Neural cell (in vitro differentiated cells): Measurements from ENCODE around the gene HECW1. TPM values are rescaled to one million over a fixed set of nuclear protein-coding genes. Genes with fewer than 3 reads are reported as not detected.

Experiments
- H2AFZ ChIP-seq: fragments of 200-600, 300-800 bp; sonication (generic), shearing (Covaris generic); 2 replicates; pipeline ENCODE4 v1.6.0; 2014; ENCODE audit warnings: low read depth, mild to moderate bottlenecking, antibody characterized with exemption, low read length, moderate library complexity
- H3F3A ChIP-seq: fragments of 200-600 bp; shearing (Covaris generic); 2 replicates; pipeline ENCODE4 v1.6.1; 2016; ENCODE audit warnings: mild to moderate bottlenecking, moderate library complexity, mixed read lengths, antibody characterized with exemption, low read length; ENCODE audit not compliant: insufficient read depth, poor library complexity, severe bottlenecking
- H3K27ac ChIP-seq: fragments of 200-600, 300-800 bp; sonication (generic), shearing (Covaris generic); 2 replicates; pipeline ENCODE4 v1.5.1; 2014; ENCODE audit warnings: mild to moderate bottlenecking, low read length, moderate library complexity
- H3K27me3 ChIP-seq: fragments of 300-800, 200-600 bp; sonication (generic), shearing (Covaris generic); 2 replicates; pipeline ENCODE4 v1.6.0; 2014; ENCODE audit warnings: mild to moderate bottlenecking, low read depth, low read length, moderate library complexity; ENCODE audit not compliant: insufficient read depth
- H3K36me3 ChIP-seq: fragments of 300-800, 200-600 bp; sonication (generic), shearing (Covaris generic); 2 replicates; pipeline ENCODE4 v1.5.1; 2014; ENCODE audit warnings: mild to moderate bottlenecking, antibody characterized with exemption, low read length, moderate library complexity; ENCODE audit not compliant: insufficient read depth
- H3K4me2 ChIP-seq: fragments of 300-800, 200-600 bp; sonication (generic), shearing (Covaris generic); 2 replicates; pipeline ENCODE4 v1.6.0; 2014; ENCODE audit warnings: mild to moderate bottlenecking, low read length
- H3K4me3 ChIP-seq: fragments of 300-800, 200-600 bp; sonication (generic), shearing (Covaris generic); 2 replicates; pipeline ENCODE4 v1.5.1; 2014; ENCODE audit warnings: mild to moderate bottlenecking, low read length, moderate library complexity
- H3K79me2 ChIP-seq: fragments of 200-600 bp; shearing (Covaris generic); replicated peaks from 2 replicates; pipeline ENCODE4 v1.6.0; 2014; ENCODE audit warnings: mild to moderate bottlenecking, low read length, moderate library complexity; ENCODE audit not compliant: insufficient read depth
- H3K9ac ChIP-seq: fragments of 300-800, 200-600 bp; sonication (generic), shearing (Covaris generic); 2 replicates; pipeline ENCODE4 v1.6.1; 2016; ENCODE audit warnings: mild to moderate bottlenecking, low read length, mixed read lengths
- H3K9me2 ChIP-seq: fragments of 200-600 bp; shearing (Covaris generic); 2 replicates; pipeline ENCODE4 v1.6.1; 2016; ENCODE audit warnings: mild to moderate bottlenecking, low read length, mixed read lengths; ENCODE audit not compliant: insufficient read depth
- H3K9me3 ChIP-seq: fragments of 200-600, 300-800 bp; sonication (generic), shearing (Covaris generic); 2 replicates; pipeline ENCODE4 v1.6.1; 2016; ENCODE audit warnings: mild to moderate bottlenecking, mixed run types, low read length, moderate library complexity, mixed read lengths
- H4K20me1 ChIP-seq: fragments of 200-600 bp; shearing (Covaris generic); 2 replicates; pipeline ENCODE4 v1.6.1; 2016; ENCODE audit warnings: mild to moderate bottlenecking, mixed run types; ENCODE audit not compliant: insufficient read depth
- EP300 ChIP-seq: fragments of 450-650 bp; conservative IDR thresholded peaks from 2 replicates; pipeline ENCODE4 v1.6.1; 2014; ENCODE audit warnings: antibody characterized with exemption, mild to moderate bottlenecking, moderate library complexity; ENCODE audit not compliant: poor library complexity, severe bottlenecking
- EZH2 ChIP-seq: fragments of 200-600, 300-800 bp; shearing (Covaris generic), sonication (generic); IDR thresholded peaks from 2 replicates; pipeline ENCODE4 v1.6.1; 2014; ENCODE audit warnings: antibody characterized with exemption, low read length, borderline replicate concordance, mild to moderate bottlenecking; ENCODE audit not compliant: insufficient read depth, poor library complexity, severe bottlenecking
- MXI1 ChIP-seq: fragments of 450-650 bp; conservative IDR thresholded peaks from 2 replicates; pipeline ENCODE4 v1.6.1; 2014; ENCODE audit warnings: antibody characterized with exemption, mild to moderate bottlenecking; ENCODE audit not compliant: poor library complexity, severe bottlenecking
- POLR2AphosphoS5 ChIP-seq: IDR thresholded peaks from 2 replicates; pipeline ENCODE4 v1.6.1; 2012
- RAD21 ChIP-seq: fragments of 450-650 bp; conservative IDR thresholded peaks from 2 replicates; pipeline ENCODE4 v1.6.1; 2014; ENCODE audit warnings: antibody characterized with exemption, mild to moderate bottlenecking, moderate library complexity
- SMC3 ChIP-seq: fragments of 450-650 bp; conservative IDR thresholded peaks from 2 replicates; pipeline ENCODE4 v1.6.1; 2014; ENCODE audit warnings: antibody characterized with exemption, mild to moderate bottlenecking, moderate library complexity; ENCODE audit not compliant: poor library complexity
- TAF1 ChIP-seq: IDR thresholded peaks from 2 replicates; pipeline ENCODE4 v1.6.1; 2012; ENCODE audit warnings: low read depth
- polyA plus RNA-seq: library from polyadenylated mRNA; depleted of rRNA; stranded (reverse); fragments of >200 nt; gene quantifications from 2 replicates; pipeline ENCODE4 v1.2.3, GENCODE V29; 2014
- TF ChIP-seq, protein P1 (sequence below): IDR thresholded peaks from 2 replicates; pipeline ENCODE4 v1.6.1; 2012; ENCODE audit warnings: borderline replicate concordance
- TF ChIP-seq, protein P2 (sequence below): fragments of 450-650 bp; IDR thresholded peaks from 2 replicates; pipeline ENCODE4 v1.5.1; 2014; ENCODE audit warnings: antibody characterized with exemption, mild to moderate bottlenecking, moderate library complexity; ENCODE audit not compliant: poor library complexity, severe bottlenecking

The HECW1 gene
- polyA plus RNA-seq, 1 donor from 2014 or later, result 13.8 TPM

DNA sequence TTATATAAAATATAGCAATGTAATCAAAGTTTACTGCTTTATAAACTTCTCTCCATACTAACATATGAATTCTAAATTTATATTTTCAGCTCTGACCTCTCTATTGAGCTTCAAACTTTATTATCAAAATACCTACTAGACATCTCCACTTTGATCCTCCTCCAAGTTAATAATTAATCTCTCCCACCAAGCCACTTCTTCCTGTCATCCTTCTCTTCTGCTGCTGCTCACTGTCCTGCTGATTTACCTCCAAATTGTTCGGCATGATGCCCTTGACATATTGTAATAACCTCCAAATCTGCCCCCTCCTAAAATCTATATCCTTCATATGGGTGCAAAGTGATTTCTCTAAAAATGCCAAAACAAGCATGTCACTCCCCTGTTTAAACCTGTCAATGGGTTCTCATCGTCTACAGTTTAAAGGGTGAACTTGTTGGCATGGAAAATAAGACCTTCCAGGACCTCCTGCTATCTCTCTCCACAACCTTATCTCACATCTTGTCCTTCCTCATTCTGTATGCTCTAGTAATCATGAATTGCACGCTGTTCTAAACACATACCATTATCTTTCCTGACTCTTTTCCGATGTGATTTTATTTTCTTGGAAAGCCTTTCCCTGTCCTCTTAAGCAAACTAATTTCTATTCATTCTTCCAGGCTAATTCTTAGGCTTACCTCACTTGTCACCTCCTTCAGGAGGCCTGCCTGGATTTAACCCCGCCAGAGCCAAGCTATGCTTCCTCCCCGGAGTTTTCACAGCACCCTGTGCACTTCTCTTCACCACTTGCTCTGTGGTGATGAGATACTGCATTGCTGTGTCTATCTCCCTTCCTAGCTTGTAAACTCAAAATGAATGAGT, 418.3 kb downstream of the HECW1 start:
- Histone ChIP-seq H3K27ac (no peak overlapping the region), H3K9me3 (no peaks in the 10 kb centered on the region), H3K4me2 (no peak overlapping the region), H3K9me2 (no peaks in the 10 kb centered on the region), H3K27me3 (no peaks in the 10 kb centered on the region), H4K20me1 (no peaks in the 10 kb centered on the region), H2AFZ (no peak overlapping the region), H3K79me2 (no peaks in the 10 kb centered on the region), H3K36me3 (no peaks in the 10 kb centered on the region), H3K9ac (no peak overlapping the region), H3K4me3 (no peak overlapping the region), H3F3A (no peaks in the 10 kb centered on the region)
- TF ChIP-seq, protein P1, sequence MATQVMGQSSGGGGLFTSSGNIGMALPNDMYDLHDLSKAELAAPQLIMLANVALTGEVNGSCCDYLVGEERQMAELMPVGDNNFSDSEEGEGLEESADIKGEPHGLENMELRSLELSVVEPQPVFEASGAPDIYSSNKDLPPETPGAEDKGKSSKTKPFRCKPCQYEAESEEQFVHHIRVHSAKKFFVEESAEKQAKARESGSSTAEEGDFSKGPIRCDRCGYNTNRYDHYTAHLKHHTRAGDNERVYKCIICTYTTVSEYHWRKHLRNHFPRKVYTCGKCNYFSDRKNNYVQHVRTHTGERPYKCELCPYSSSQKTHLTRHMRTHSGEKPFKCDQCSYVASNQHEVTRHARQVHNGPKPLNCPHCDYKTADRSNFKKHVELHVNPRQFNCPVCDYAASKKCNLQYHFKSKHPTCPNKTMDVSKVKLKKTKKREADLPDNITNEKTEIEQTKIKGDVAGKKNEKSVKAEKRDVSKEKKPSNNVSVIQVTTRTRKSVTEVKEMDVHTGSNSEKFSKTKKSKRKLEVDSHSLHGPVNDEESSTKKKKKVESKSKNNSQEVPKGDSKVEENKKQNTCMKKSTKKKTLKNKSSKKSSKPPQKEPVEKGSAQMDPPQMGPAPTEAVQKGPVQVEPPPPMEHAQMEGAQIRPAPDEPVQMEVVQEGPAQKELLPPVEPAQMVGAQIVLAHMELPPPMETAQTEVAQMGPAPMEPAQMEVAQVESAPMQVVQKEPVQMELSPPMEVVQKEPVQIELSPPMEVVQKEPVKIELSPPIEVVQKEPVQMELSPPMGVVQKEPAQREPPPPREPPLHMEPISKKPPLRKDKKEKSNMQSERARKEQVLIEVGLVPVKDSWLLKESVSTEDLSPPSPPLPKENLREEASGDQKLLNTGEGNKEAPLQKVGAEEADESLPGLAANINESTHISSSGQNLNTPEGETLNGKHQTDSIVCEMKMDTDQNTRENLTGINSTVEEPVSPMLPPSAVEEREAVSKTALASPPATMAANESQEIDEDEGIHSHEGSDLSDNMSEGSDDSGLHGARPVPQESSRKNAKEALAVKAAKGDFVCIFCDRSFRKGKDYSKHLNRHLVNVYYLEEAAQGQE, result no peak
- TF ChIP-seq EP300 (no peak), TAF1 (no peak), MXI1 (no peak), SMC3 (no peak), POLR2AphosphoS5 (no peak)
- TF ChIP-seq, protein P2, sequence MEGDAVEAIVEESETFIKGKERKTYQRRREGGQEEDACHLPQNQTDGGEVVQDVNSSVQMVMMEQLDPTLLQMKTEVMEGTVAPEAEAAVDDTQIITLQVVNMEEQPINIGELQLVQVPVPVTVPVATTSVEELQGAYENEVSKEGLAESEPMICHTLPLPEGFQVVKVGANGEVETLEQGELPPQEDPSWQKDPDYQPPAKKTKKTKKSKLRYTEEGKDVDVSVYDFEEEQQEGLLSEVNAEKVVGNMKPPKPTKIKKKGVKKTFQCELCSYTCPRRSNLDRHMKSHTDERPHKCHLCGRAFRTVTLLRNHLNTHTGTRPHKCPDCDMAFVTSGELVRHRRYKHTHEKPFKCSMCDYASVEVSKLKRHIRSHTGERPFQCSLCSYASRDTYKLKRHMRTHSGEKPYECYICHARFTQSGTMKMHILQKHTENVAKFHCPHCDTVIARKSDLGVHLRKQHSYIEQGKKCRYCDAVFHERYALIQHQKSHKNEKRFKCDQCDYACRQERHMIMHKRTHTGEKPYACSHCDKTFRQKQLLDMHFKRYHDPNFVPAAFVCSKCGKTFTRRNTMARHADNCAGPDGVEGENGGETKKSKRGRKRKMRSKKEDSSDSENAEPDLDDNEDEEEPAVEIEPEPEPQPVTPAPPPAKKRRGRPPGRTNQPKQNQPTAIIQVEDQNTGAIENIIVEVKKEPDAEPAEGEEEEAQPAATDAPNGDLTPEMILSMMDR, result no peak

DNA sequence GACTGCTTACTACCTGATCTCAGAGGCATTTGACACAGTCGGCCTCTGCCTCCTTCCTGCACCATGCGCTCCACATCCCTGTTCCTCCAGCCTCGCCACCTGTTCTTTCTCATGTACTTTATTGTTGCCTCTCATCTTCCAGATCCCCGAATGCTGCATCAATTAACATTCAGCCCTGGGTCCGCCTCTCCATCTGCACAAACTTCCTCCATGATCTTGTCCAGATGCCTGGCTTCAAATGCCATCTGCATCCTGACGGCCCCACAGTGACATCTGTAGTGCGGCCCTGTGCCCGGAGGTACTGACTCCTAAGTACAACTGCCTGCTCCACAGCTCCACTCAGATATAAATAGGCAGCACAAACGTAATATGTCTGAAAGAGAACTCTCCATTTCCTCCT, 419.3 kb downstream of the HECW1 start:
- H3K4me3 ChIP-seq, result no peak overlapping the region
- H3K9me3 ChIP-seq, result no peaks in the 10 kb centered on the region
- no peak overlapping the region for H3K27ac ChIP-seq
- no peaks in the 10 kb centered on the region for H3K79me2 ChIP-seq
- H3K4me2 ChIP-seq, result no peak overlapping the region
- H3K27me3 ChIP-seq, result no peaks in the 10 kb centered on the region
- TF ChIP-seq, protein P1, result no peak
- no peak for TF ChIP-seq SMC3
- no peak for TF ChIP-seq EP300
- no peak for TF ChIP-seq POLR2AphosphoS5
- no peak for TF ChIP-seq EZH2
- TF ChIP-seq, protein P2, result no peak
- TF ChIP-seq MXI1, result no peak
- no peak for TF ChIP-seq RAD21
- TF ChIP-seq TAF1, result no peak
- no peaks in the 10 kb centered on the region for H3K36me3 ChIP-seq
- H2AFZ ChIP-seq, result no peak overlapping the region
- H3F3A ChIP-seq, result no peaks in the 10 kb centered on the region
- no peaks in the 10 kb centered on the region for H4K20me1 ChIP-seq
- H3K9ac ChIP-seq, result no peak overlapping the region
- H3K9me2 ChIP-seq, result no peaks in the 10 kb centered on the region
